ENCODE results near the gene JPT1.

- no peak for TF ChIP-seq ZNF174 (tag by site-specific recombination; IDR thresholded peaks at IDR 0.05)
- no peak for TF ChIP-seq ZNF626 (tag by site-specific recombination; IDR thresholded peaks at IDR 0.05)
- no peak for TF ChIP-seq CTCF (tag by site-specific recombination; IDR thresholded peaks at IDR 0.05)
- no peak for TF ChIP-seq ZNF791 (tag by site-specific recombination; IDR thresholded peaks at IDR 0.05)
- no peak for TF ChIP-seq ZNF175 (tag by site-specific recombination; IDR thresholded peaks at IDR 0.05)
- TF ChIP-seq ZNF280C (tag by site-specific recombination; IDR thresholded peaks at IDR 0.05) = no peak
Observed at GRCh38 chr17:75146592-75146991, 7.7 kb downstream of the JPT1 start.

All from HEK293 (cell line).